SK-N-MC (cell line): ENCODE results near the gene USH2A.

Source experiments
- EZH2 ChIP-seq: fragments of 200-600 bp; sonication (generic); IDR thresholded peaks from one replicate; pipeline ENCODE4 v1.6.1; 2017; ENCODE audit warnings: antibody characterized with exemption
- POLR2AphosphoS5 ChIP-seq: IDR thresholded peaks from 2 replicates; pipeline ENCODE4 v1.6.1; 2012; ENCODE audit warnings: mild to moderate bottlenecking, low read depth, low read length, borderline replicate concordance

GRCh38 chr1:216205176-216205575 lies 218.1 kb downstream of the USH2A start:
- TF ChIP-seq POLR2AphosphoS5, result no peak
- no peak for TF ChIP-seq EZH2
